Stimulated activated CD4-positive, alpha-beta T cell treated with anti-CD3 and anti-CD28 coated beads, Interleukin-2, amount 100 ng/mL, for 24 hours (primary cell): ENCODE data around the gene ZDHHC8.

ENCODE experiments used
- DNase-seq, 2 donors: peaks; one replicate each; pipeline ENCODE4 v3.0.0-alpha.2; 2020

ZDHHC8 gene

GRCh38 chr22:20130319-20130718, 1.3 kb upstream of the ZDHHC8 start:
- DNase-seq = no peak

GRCh38 chr22:20130731-20131596, 640 bp upstream of the ZDHHC8 start:
- DNase-seq = peak; percentile 83 to 84

GRCh38 chr22:20131859-20132685, 468 bp downstream of the ZDHHC8 start:
- peak in 1 of 2 donors; percentile 41 for DNase-seq

- no peak for DNase-seq
Measured at GRCh38 chr22:20132686-20133246, 1.2 kb downstream of the ZDHHC8 start.

GRCh38 chr22:20133930-20134549, 2.4 kb downstream of the ZDHHC8 start:
- DNase-seq = no peak

GRCh38 chr22:20135265-20135664, 3.7 kb downstream of the ZDHHC8 start:
- no peak for DNase-seq

GRCh38 chr22:20135806-20136602, 4.4 kb downstream of the ZDHHC8 start:
- no peak for DNase-seq

GRCh38 chr22:20136603-20136873, 4.9 kb downstream of the ZDHHC8 start:
- DNase-seq = no peak

- no peak for DNase-seq
Measured at GRCh38 chr22:20137113-20137512, 5.5 kb downstream of the ZDHHC8 start.

GRCh38 chr22:20137671-20138416, 6.2 kb downstream of the ZDHHC8 start:
- DNase-seq = no peak

- no peak for DNase-seq
Measured at GRCh38 chr22:20138417-20138738, 6.8 kb downstream of the ZDHHC8 start.

- no peak for DNase-seq
Measured at GRCh38 chr22:20138868-20139267, 7.3 kb downstream of the ZDHHC8 start.

GRCh38 chr22:20139391-20140106, 7.9 kb downstream of the ZDHHC8 start:
- DNase-seq = no peak

- DNase-seq = no peak
Measured at GRCh38 chr22:20140107-20140445, 8.5 kb downstream of the ZDHHC8 start.

- no peak for DNase-seq
Measured at GRCh38 chr22:20140521-20140964, 8.9 kb downstream of the ZDHHC8 start.

- no peak for DNase-seq
Measured at GRCh38 chr22:20141186-20142077, 9.8 kb downstream of the ZDHHC8 start.

- no peak for DNase-seq
Measured at GRCh38 chr22:20142711-20143621, 11.4 kb downstream of the ZDHHC8 start.

GRCh38 chr22:20143883-20144665, 12.5 kb downstream of the ZDHHC8 start:
- DNase-seq = no peak
